Measurements from ENCODE around the gene ERC2.

The ERC2 gene

DNA sequence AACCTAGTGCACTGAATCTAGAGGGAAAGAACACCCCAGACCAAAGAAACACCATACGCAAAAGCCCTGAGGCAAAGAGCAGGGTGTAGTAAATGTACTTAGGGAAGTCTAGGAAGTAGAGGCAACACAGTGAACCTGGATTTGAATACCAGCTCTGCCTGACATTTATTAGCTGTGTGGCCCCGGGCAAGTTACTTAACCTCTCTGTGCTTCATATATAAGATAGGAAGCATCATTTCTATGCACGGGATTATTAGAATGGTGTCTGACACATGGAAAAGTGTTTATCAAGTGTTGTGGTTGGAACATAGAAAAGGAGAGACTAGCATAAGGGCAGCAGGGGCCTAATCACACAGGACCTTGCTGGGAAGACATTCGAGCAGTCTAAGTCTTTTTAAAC lies 132.2 kb downstream of the ERC2 start:
- Histone ChIP-seq H3K9ac (ENCODE audit: low read depth, low read length) (no peak overlapping the region), H3K4me3 (ENCODE audit: low read length) (no peak overlapping the region), H3K4me1 (ENCODE audit: insufficient read depth, low read length) (no peaks in the 10 kb centered on the region), H3K36me3 (ENCODE audit: insufficient read depth, low read depth, low read length) (no peaks in the 10 kb centered on the region), H3K27me3 (ENCODE audit: insufficient read depth, low read length) (no peaks in the 10 kb centered on the region), H3K9me3 (ENCODE audit: insufficient read depth, low read depth, low read length) (no peaks in the 10 kb centered on the region), H3K27ac (ENCODE audit: low read length) (no peak overlapping the region)

DNA sequence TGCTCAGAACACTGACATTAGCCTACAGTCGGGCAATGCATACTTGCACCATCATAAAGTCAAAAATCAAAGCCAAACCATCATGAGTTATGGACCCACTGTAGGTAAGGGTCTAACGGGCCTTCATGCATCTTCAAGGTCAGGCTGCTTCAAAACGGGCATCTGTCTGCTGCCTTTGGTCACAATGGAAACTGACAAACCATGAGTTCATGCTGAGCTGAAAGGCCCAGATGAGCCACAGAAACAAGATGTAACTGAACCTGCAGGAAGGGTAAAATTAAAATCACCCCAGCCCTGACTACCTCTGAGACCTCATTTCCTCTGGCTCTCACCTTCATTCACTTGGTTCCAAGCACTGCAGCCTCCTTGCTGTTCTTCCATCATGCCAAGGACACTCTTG lies 143.8 kb downstream of the ERC2 start:
- H3K4me1 ChIP-seq (ENCODE audit: insufficient read depth, low read length), result peaks cover 25% of the 10 kb centered on the region
- no peaks in the 10 kb centered on the region for H3K36me3 ChIP-seq (ENCODE audit: insufficient read depth, low read depth, low read length)
- H3K27ac ChIP-seq (ENCODE audit: low read length), result no peak overlapping the region
- H3K9me3 ChIP-seq (ENCODE audit: insufficient read depth, low read depth, low read length), result no peaks in the 10 kb centered on the region
- no peaks in the 10 kb centered on the region for H3K27me3 ChIP-seq (ENCODE audit: insufficient read depth, low read length)
- H3K9ac ChIP-seq (ENCODE audit: low read depth, low read length), result no peak overlapping the region
- no peak overlapping the region for H3K4me3 ChIP-seq (ENCODE audit: low read length)

DNA sequence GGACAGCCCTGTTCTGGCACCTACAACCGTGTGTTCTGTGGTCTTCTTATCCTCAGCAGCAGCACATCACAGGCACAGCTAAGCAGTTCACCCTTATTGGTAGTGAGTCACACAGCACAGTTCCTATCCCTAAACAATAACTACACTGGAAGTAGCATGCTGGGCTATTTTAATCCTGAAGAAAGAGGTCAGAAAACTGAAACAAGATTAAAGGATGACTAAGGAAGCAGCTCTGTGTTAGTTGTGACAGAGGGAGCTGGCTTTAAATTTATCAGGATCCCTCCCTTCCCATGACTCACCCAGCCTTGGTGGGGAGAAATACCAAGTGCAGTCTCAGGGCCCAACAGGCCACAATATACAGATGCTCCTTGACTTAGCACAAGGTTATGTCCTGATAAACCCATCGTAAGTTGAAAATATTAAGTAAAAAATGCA lies 144.3 kb downstream of the ERC2 start:
- H3K4me1 ChIP-seq (ENCODE audit: insufficient read depth, low read length), result peaks cover 25% of the 10 kb centered on the region
- H3K27me3 ChIP-seq (ENCODE audit: insufficient read depth, low read length), result no peaks in the 10 kb centered on the region
- H3K36me3 ChIP-seq (ENCODE audit: insufficient read depth, low read depth, low read length), result no peaks in the 10 kb centered on the region
- H3K27ac ChIP-seq (ENCODE audit: low read length), result peak overlapping the region; percentile 15
- H3K9ac ChIP-seq (ENCODE audit: low read depth, low read length), result no peak overlapping the region
- no peaks in the 10 kb centered on the region for H3K9me3 ChIP-seq (ENCODE audit: insufficient read depth, low read depth, low read length)
- no peak overlapping the region for H3K4me3 ChIP-seq (ENCODE audit: low read length)

DNA sequence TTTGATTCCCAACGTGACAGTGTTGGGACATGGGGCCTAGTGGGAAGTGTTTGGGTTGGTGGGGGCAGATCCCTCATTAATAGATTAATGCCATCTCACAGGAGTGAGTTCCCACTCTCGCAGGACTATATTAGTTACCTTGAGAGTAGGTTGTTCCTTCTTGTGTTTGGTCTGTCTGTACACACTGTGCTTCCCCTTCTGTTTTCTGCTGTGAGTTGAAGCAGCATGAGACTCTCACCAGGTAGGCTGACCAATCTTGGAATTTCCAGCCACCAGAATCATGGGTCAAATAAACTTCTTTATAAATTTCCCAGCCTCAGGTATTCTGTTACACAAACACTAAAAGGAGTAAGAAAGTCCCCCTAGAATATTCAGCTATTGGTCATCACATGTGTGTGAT lies 145.4 kb downstream of the ERC2 start:
- no peaks in the 10 kb centered on the region for H3K9me3 ChIP-seq (ENCODE audit: insufficient read depth, low read depth, low read length)
- H3K9ac ChIP-seq (ENCODE audit: low read depth, low read length), result no peak overlapping the region
- peaks cover 25% of the 10 kb centered on the region for H3K4me1 ChIP-seq (ENCODE audit: insufficient read depth, low read length)
- H3K4me3 ChIP-seq (ENCODE audit: low read length), result no peak overlapping the region
- no peaks in the 10 kb centered on the region for H3K36me3 ChIP-seq (ENCODE audit: insufficient read depth, low read depth, low read length)
- H3K27me3 ChIP-seq (ENCODE audit: insufficient read depth, low read length), result no peaks in the 10 kb centered on the region
- no peak overlapping the region for H3K27ac ChIP-seq (ENCODE audit: low read length)

DNA sequence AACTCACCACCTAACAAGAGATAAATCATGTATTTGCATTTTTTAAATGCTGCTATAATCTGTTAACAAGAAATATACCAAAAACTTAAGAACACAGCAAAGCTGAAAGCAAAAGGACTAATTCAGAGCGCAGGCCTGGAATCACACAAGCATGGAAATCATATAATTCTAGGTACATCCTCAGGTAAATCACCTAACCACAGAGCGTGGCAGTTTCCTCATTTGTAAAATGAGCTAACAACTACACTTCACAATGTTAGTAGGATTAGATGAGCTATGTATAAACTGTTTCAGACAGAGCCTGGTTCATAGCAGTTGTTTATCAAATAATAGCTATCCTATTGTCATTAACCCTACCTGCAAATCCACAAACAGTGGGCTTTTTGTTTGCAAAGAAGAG lies 146.4 kb downstream of the ERC2 start:
- Histone ChIP-seq H3K36me3 (ENCODE audit: insufficient read depth, low read depth, low read length) (no peaks in the 10 kb centered on the region), H3K9me3 (ENCODE audit: insufficient read depth, low read depth, low read length) (no peaks in the 10 kb centered on the region), H3K9ac (ENCODE audit: low read depth, low read length) (no peak overlapping the region), H3K27ac (ENCODE audit: low read length) (no peak overlapping the region), H3K4me1 (ENCODE audit: insufficient read depth, low read length) (peaks cover 25% of the 10 kb centered on the region), H3K4me3 (ENCODE audit: low read length) (no peak overlapping the region), H3K27me3 (ENCODE audit: insufficient read depth, low read length) (no peaks in the 10 kb centered on the region)

DNA sequence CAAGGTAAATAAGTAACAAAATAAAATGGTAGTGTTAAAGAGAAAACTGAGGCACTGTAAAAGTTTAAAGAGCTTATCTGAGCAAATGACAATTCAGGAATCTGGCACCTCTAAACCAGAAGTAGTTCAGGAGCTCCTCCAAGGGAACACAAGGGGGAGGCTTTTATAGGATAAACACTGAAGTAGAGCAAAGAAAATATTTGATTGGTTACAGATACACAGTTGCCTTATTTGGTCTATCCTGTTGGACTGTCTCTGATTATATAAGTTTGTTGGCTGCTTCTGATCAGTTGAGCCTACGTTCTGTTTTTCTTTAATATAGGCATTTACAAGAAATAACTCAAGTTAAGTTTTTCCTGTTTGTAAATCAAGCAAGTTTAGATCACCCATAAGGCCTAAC lies 146.9 kb downstream of the ERC2 start:
- peaks cover 25% of the 10 kb centered on the region for H3K4me1 ChIP-seq (ENCODE audit: insufficient read depth, low read length)
- H3K27ac ChIP-seq (ENCODE audit: low read length), result no peak overlapping the region
- H3K27me3 ChIP-seq (ENCODE audit: insufficient read depth, low read length), result no peaks in the 10 kb centered on the region
- no peaks in the 10 kb centered on the region for H3K36me3 ChIP-seq (ENCODE audit: insufficient read depth, low read depth, low read length)
- no peaks in the 10 kb centered on the region for H3K9me3 ChIP-seq (ENCODE audit: insufficient read depth, low read depth, low read length)
- H3K9ac ChIP-seq (ENCODE audit: low read depth, low read length), result no peak overlapping the region
- no peak overlapping the region for H3K4me3 ChIP-seq (ENCODE audit: low read length)

DNA sequence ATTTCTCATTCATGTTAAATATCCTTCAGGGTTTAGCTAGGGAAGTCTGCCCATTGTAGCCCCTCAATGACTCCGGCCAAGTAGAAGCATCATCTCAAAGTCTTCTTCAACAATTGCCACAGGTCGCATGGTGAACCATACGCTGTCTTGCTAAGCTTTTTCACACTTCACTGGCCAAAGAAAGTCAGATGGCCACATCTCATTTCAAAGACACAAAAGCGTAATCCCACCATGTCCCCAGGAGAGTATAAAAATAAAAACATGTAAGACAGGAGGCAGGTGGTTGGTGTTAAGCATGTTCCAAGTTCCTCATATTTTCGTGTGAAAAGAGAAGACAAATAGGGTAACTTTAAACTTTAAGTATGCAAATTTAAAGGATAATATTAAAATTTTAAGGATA lies 147.4 kb downstream of the ERC2 start:
- Histone ChIP-seq H3K9ac (ENCODE audit: low read depth, low read length) (no peak overlapping the region), H3K36me3 (ENCODE audit: insufficient read depth, low read depth, low read length) (no peaks in the 10 kb centered on the region), H3K27ac (ENCODE audit: low read length) (no peak overlapping the region), H3K9me3 (ENCODE audit: insufficient read depth, low read depth, low read length) (no peaks in the 10 kb centered on the region), H3K27me3 (ENCODE audit: insufficient read depth, low read length) (no peaks in the 10 kb centered on the region), H3K4me1 (ENCODE audit: insufficient read depth, low read length) (peaks cover 25% of the 10 kb centered on the region), H3K4me3 (ENCODE audit: low read length) (no peak overlapping the region)

DNA sequence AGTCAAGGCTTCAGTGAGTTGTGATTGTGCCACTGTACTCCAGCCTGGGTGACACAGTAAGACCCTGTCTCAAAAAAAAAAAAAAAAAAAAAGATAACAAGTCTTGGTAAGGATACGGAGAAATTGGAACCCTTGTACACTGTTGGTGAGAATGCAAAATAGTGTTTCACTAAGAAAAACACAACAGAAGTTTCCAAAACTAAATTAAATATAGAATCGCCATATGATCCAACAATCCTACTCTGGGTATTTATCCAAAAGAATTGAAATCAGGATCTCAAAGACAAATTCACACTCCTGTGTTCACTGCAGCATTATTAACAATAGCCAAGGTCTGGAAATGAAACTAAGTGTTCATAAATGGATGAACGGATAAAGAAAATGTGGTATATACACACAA lies 149.4 kb downstream of the ERC2 start:
- H3K27ac ChIP-seq (ENCODE audit: low read length), result no peak overlapping the region

DNA sequence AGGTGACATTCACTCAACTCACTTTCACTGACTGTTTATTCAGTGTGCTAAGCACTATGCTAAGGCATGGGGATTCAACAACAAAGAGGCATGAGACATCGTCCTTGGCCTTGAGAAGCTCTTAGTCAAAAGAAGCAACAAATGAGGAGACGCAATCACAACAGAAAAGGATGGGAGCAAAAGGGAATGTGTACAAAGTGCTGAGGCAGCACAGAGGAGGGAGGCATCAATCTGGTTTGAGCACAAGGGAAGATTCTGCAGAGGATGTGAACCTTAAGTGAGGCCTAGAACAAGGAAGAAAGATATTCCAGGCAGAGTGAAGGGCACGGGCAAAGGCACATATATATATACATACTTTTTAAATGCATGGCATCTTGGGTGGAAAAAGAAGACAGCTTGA lies 151.3 kb downstream of the ERC2 start:
- H3K27ac ChIP-seq (ENCODE audit: low read length), result no peak overlapping the region
- no peaks in the 10 kb centered on the region for H3K36me3 ChIP-seq (ENCODE audit: insufficient read depth, low read depth, low read length)
- H3K4me3 ChIP-seq (ENCODE audit: low read length), result no peak overlapping the region
- H3K27me3 ChIP-seq (ENCODE audit: insufficient read depth, low read length), result no peaks in the 10 kb centered on the region
- H3K9ac ChIP-seq (ENCODE audit: low read depth, low read length), result no peak overlapping the region
- H3K4me1 ChIP-seq (ENCODE audit: insufficient read depth, low read length), result peaks cover 8% of the 10 kb centered on the region; the same call in 1 of the 2 replicates
- no peaks in the 10 kb centered on the region for H3K9me3 ChIP-seq (ENCODE audit: insufficient read depth, low read depth, low read length)

More for the DNA sequence above, 149.4 kb downstream of the ERC2 start:
- Histone ChIP-seq H3K36me3 (ENCODE audit: insufficient read depth, low read depth, low read length) (no peaks in the 10 kb centered on the region), H3K9me3 (ENCODE audit: insufficient read depth, low read depth, low read length) (no peaks in the 10 kb centered on the region), H3K4me1 (ENCODE audit: insufficient read depth, low read length) (peaks cover 17% of the 10 kb centered on the region), H3K9ac (ENCODE audit: low read depth, low read length) (no peak overlapping the region), H3K4me3 (ENCODE audit: low read length) (no peak overlapping the region), H3K27me3 (ENCODE audit: insufficient read depth, low read length) (no peaks in the 10 kb centered on the region)

DNA sequence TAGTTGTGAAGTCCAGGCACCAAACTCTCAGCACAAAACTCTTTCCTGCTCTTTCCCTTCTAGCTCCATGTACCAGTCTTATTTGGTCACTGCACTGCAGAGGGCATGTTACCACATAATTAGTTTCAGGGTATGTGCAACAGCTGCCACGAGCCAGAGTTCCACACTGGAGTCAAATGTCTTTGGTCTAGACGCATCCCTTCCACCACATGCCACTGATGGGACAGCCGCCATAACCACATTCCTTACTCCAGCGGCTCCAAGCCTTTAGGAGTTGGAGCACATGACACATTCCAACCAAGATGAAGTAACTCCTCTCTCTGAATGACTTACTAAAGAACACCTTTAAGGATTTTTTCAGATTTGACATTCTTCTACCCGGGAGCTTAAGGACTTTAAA lies 153.4 kb downstream of the ERC2 start:
- Histone ChIP-seq H3K9me3 (ENCODE audit: insufficient read depth, low read depth, low read length) (no peaks in the 10 kb centered on the region), H3K9ac (ENCODE audit: low read depth, low read length) (no peak overlapping the region), H3K27ac (ENCODE audit: low read length) (no peak overlapping the region), H3K36me3 (ENCODE audit: insufficient read depth, low read depth, low read length) (no peaks in the 10 kb centered on the region), H3K4me3 (ENCODE audit: low read length) (no peak overlapping the region), H3K27me3 (ENCODE audit: insufficient read depth, low read length) (no peaks in the 10 kb centered on the region), H3K4me1 (ENCODE audit: insufficient read depth, low read length) (no peaks in the 10 kb centered on the region; the same call in 1 of the 2 replicates)

DNA sequence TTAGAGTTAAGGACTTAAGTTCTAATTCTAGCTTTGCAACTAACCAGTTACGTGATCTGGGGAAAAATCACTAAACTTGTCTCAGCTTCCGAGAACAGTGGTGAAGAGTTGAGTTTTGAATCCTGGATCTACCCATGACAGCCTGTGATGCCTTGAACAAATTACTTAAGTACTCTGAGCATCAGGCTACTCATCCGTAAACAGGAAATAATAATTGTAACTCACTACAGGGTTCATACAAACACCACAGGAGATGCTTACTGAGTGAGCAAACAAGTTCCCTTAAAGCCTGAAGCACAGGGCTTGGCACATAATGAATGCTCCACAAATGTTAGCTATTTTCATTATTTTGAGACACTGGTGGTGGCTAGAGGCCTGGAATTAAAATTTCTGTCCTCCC lies 158.8 kb downstream of the ERC2 start:
- Histone ChIP-seq H3K9me3 (ENCODE audit: insufficient read depth, low read depth, low read length) (no peaks in the 10 kb centered on the region), H3K27me3 (ENCODE audit: insufficient read depth, low read length) (no peaks in the 10 kb centered on the region), H3K9ac (ENCODE audit: low read depth, low read length) (no peak overlapping the region)

DNA sequence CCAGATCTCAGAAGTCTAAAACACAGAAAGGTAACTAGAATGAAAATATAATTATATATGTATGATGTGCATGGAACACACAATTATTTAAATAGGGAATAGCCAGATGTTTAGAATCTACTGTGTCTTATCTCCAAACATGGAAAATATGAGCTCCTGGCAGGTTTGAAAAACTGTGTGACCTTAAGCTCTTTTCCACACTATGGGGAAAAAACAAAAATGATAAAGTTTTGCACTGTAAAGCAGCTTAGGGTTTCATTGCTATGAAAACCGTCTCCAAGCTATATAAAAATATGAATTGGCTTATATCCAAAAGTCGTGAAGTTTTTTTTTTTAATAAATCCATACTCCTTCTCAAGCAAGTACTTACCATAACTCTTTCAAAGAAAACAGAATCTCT lies 159.8 kb downstream of the ERC2 start:
- Histone ChIP-seq H3K9me3 (ENCODE audit: insufficient read depth, low read depth, low read length) (no peaks in the 10 kb centered on the region), H3K4me3 (ENCODE audit: low read length) (no peak overlapping the region), H3K27ac (ENCODE audit: low read length) (no peak overlapping the region), H3K36me3 (ENCODE audit: insufficient read depth, low read depth, low read length) (no peaks in the 10 kb centered on the region), H3K9ac (ENCODE audit: low read depth, low read length) (no peak overlapping the region), H3K27me3 (ENCODE audit: insufficient read depth, low read length) (no peaks in the 10 kb centered on the region), H3K4me1 (ENCODE audit: insufficient read depth, low read length) (peaks cover 7% of the 10 kb centered on the region; the same call in 1 of the 2 replicates)

More for the DNA sequence above, 158.8 kb downstream of the ERC2 start:
- H3K36me3 ChIP-seq (ENCODE audit: insufficient read depth, low read depth, low read length), result no peaks in the 10 kb centered on the region
- H3K4me3 ChIP-seq (ENCODE audit: low read length), result no peak overlapping the region
- H3K27ac ChIP-seq (ENCODE audit: low read length), result no peak overlapping the region
- H3K4me1 ChIP-seq (ENCODE audit: insufficient read depth, low read length), result no peaks in the 10 kb centered on the region; the same call in 1 of the 2 replicates

DNA sequence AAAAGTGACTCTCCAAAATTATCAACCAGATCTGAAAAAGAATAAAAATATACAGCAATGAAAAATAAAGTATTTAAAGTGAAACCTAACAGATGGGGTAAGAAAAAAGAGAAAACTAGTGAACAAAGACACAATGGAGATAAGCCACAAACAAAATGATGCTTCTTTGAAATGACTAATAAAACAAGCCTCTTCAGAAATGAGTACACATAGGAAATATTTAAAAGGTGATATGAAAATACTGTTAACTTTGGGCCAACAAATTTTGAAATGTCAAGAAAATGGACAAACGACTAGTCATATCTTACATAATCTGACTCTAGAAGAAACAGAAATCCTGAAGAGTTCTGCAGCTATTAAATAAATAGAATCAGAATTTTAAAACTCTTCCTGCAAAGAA lies 164.2 kb downstream of the ERC2 start:
- no peaks in the 10 kb centered on the region for H3K36me3 ChIP-seq (ENCODE audit: insufficient read depth, low read depth, low read length)
- no peaks in the 10 kb centered on the region for H3K27me3 ChIP-seq (ENCODE audit: insufficient read depth, low read length)
- H3K4me3 ChIP-seq (ENCODE audit: low read length), result no peak overlapping the region
- no peaks in the 10 kb centered on the region for H3K9me3 ChIP-seq (ENCODE audit: insufficient read depth, low read depth, low read length)
- 0 out of 2 replicates have a peak overlapping the region, but pooled peaks have one; percentile 18 for H3K9ac ChIP-seq (ENCODE audit: low read depth, low read length)
- H3K27ac ChIP-seq (ENCODE audit: low read length), result no peak overlapping the region
- peaks cover 17% of the 10 kb centered on the region for H3K4me1 ChIP-seq (ENCODE audit: insufficient read depth, low read length)

All from iPS-20b (cell line).